Activated CD4-positive, alpha-beta T cell treated with anti-CD3 and anti-CD28 coated beads, Interleukin-2, amount 10 ng/mL, durations not matched to agents 7 days and 5 days (primary cell): Measurements from ENCODE around the gene ENTPD5. TPM values are rescaled to one million over a fixed set of nuclear protein-coding genes. Genes with fewer than 3 reads are reported as not detected.
A peak's percentile ranks its signal among the peaks of the same experiment; 100 is the strongest.

Source experiments
- CTCF ChIA-PET: fragments of 350-600 bp; sonication (Branson Sonifier 250); formaldehyde crosslinking; loops from one replicate; lab custom pipeline; 2021; ENCODE audit warnings: antibody characterized with exemption; lab: Charles Lee
- POLR2A ChIA-PET: fragments of 350-600 bp; sonication (Branson Sonifier 250); formaldehyde crosslinking; loops from one replicate; lab custom pipeline; 2021; ENCODE audit warnings: antibody characterized with exemption; lab: Charles Lee
- DNase-seq: peaks from one replicate; pipeline ENCODE4 v3.0.0-alpha.2; 2020
- H3K27ac Mint-ChIP-seq: one replicate; pipeline ENCODE4 v1.8.0; 2021; ENCODE audit warnings: mild to moderate bottlenecking, moderate library complexity, mixed read lengths
- H3K27me3 Mint-ChIP-seq: one replicate; pipeline ENCODE4 v1.8.0; 2021; ENCODE audit warnings: mixed read lengths
- H3K36me3 Mint-ChIP-seq: one replicate; pipeline ENCODE4 v1.8.0; 2021; ENCODE audit warnings: low read depth, mixed read lengths
- H3K4me1 Mint-ChIP-seq: one replicate; pipeline ENCODE4 v1.8.0; 2021; ENCODE audit warnings: mixed read lengths
- H3K4me3 Mint-ChIP-seq: one replicate; pipeline ENCODE4 v1.8.0; 2021; ENCODE audit warnings: mild to moderate bottlenecking, moderate library complexity, mixed read lengths
- H3K9me3 Mint-ChIP-seq: one replicate; pipeline ENCODE4 v1.8.0; 2021; ENCODE audit warnings: mixed read lengths
- total RNA-seq, 2 experiments: library from RNA; stranded (reverse); gene quantifications; one replicate each; pipeline ENCODE4 v1.2.3, GENCODE V29; 2021

ENTPD5 gene
- total RNA-seq, 2 experiments from 2014 or later, result 9.7 to 13.1 TPM

DNA sequence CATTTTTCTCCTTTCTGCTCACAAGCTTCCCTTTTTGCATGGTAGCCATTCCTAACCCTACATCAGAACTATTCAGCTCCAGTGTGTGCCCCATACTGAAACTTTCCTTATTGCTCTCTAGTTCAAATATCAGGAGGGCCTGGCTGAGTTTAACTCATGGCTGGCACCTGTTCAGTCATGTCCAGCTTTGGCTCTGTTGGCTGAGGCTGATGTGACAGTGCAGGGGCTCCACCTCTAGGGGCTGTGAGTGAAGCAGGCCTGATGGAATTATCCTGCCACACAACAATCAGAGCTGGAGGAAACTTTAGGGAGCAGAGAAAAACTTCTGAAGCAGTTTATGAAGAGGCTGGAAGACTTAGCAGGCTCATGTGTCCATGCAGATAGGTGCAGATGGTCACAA is 60.5 kb downstream of the ENTPD5 start:
- H3K27ac Mint-ChIP-seq, result no peak overlapping the region

DNA sequence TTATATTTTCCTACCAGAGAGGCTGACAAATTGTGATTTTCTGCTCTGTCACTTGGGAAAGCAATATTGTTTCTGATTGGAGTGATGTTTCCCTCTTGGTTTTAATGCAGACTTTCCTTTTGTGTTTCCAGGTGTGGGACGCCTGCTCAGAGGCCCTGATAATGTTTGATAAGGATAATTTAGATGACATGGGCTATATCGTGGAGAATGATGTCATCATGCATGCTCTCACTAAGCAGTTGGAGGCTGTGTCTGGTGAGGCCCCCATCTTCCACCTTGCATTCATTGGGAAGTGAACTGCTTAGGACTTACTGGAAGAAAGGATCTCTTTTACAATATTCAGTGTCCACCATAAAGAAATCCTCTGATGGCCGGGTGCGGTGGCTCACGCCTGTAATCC is 63.4 kb downstream of the ENTPD5 start:
- Mint-ChIP-seq H3K9me3 (no peaks in the 10 kb centered on the region), H3K27ac (no peak overlapping the region), H3K4me3 (no peak overlapping the region), H3K36me3 (peaks cover 28% of the 10 kb centered on the region), H3K27me3 (no peaks in the 10 kb centered on the region), H3K4me1 (peaks cover 14% of the 10 kb centered on the region)
- ChIA-PET POLR2A (no interaction called here), CTCF (interaction anchor here (0.7 kb wide), 1 partner anchor 402 kb away, joined by 3 read pairs; no protein-coding TSS in a partner anchor)
- DNase-seq, result no peak

More for the DNA sequence above, 60.5 kb downstream of the ENTPD5 start:
- Mint-ChIP-seq H3K4me1 (no peaks in the 10 kb centered on the region), H3K4me3 (no peak overlapping the region), H3K36me3 (peaks cover 43% of the 10 kb centered on the region), H3K27me3 (no peaks in the 10 kb centered on the region), H3K9me3 (no peaks in the 10 kb centered on the region)
- ChIA-PET POLR2A (no interaction called here), CTCF (interaction anchor here (0.9 to 1.7 kb wide), 3 partner anchors 8 to 31 kb away, joined by 3 to 8 read pairs (median 4); no protein-coding TSS in a partner anchor)
- DNase-seq, result no peak

GRCh38 chr14:73953731-73954130 is 65.4 kb downstream of the ENTPD5 start:
- no peak overlapping the region for H3K4me3 Mint-ChIP-seq
- H3K27me3 Mint-ChIP-seq, result no peaks in the 10 kb centered on the region
- POLR2A ChIA-PET, result no interaction called here
- H3K4me1 Mint-ChIP-seq, result peaks cover 23% of the 10 kb centered on the region
- no peak for DNase-seq
- CTCF ChIA-PET, result interaction anchor here (1.2 to 1.6 kb wide), 2 partner anchors 9 to 226 kb away, joined by 3 to 6 read pairs; no protein-coding TSS in a partner anchor
- peaks cover 16% of the 10 kb centered on the region for H3K36me3 Mint-ChIP-seq
- H3K27ac Mint-ChIP-seq, result no peak overlapping the region
- H3K9me3 Mint-ChIP-seq, result no peaks in the 10 kb centered on the region

- Mint-ChIP-seq H3K27me3 (no peaks in the 10 kb centered on the region), H3K9me3 (no peaks in the 10 kb centered on the region), H3K27ac (peak within 1 kb of the TSS; percentile 89), H3K4me3 (peak within 1 kb of the TSS; percentile 91), H3K36me3 (peaks cover 4% of the 10 kb centered on the region), H3K4me1 (peaks cover 24% of the 10 kb centered on the region)
- POLR2A ChIA-PET, result interaction anchor here (1.0 kb wide), 1 partner anchor 69 kb away, joined by 3 read pairs; the partner anchor contains the start of genes BBOF1 and ENTPD5
- peak; percentile 96 for DNase-seq
- CTCF ChIA-PET, result interaction anchor here (0.6 to 1.0 kb wide), 4 partner anchors 16 to 975 kb away, joined by 3 read pairs; no protein-coding TSS in a partner anchor
Observed at GRCh38 chr14:73949752-73950734, 69.0 kb downstream of the ENTPD5 start, which contains the start of the genes COQ6 and FAM161B. TSS of gene COQ6 (plus strand) at chr14:73950302. CDS start at chr14:73950333, 31 bp downstream. TSS of gene FAM161B (minus strand) at chr14:73950094. CDS start at chr14:73950026, 68 bp downstream.

DNA sequence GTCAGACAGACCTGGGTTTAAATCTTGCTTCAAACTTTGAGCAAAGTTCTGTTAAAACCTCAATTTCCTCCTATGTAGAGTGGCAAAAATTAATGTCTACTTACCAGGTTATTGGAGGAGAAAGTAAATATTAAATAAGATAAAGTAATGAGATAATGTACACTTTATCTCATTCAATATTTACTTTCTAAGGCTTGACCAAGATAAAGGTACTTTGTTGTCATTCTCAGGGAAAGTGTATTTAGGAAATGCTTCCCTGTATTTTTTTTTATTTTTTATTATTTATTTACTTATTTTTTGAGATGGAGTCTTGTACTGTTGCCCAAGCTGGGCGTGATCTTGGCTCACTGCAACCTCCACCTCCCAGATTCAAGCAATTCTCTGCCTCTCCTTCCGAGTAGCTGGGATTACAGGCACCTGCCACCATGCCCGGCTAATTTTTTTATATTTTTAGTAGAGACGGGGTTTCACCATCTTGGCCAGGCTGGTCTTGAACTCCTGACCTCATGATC is 73.9 kb downstream of the ENTPD5 start:
- Mint-ChIP-seq H3K36me3 (no peaks in the 10 kb centered on the region), H3K4me1 (peaks cover 24% of the 10 kb centered on the region), H3K9me3 (no peaks in the 10 kb centered on the region), H3K27ac (no peak overlapping the region), H3K27me3 (no peaks in the 10 kb centered on the region), H3K4me3 (no peak overlapping the region)
- no peak for DNase-seq
- ChIA-PET POLR2A (interaction anchor here (0.6 kb wide), 1 partner anchor 134 kb away, joined by 5 read pairs; no protein-coding TSS in a partner anchor), CTCF (no interaction called here)

DNA sequence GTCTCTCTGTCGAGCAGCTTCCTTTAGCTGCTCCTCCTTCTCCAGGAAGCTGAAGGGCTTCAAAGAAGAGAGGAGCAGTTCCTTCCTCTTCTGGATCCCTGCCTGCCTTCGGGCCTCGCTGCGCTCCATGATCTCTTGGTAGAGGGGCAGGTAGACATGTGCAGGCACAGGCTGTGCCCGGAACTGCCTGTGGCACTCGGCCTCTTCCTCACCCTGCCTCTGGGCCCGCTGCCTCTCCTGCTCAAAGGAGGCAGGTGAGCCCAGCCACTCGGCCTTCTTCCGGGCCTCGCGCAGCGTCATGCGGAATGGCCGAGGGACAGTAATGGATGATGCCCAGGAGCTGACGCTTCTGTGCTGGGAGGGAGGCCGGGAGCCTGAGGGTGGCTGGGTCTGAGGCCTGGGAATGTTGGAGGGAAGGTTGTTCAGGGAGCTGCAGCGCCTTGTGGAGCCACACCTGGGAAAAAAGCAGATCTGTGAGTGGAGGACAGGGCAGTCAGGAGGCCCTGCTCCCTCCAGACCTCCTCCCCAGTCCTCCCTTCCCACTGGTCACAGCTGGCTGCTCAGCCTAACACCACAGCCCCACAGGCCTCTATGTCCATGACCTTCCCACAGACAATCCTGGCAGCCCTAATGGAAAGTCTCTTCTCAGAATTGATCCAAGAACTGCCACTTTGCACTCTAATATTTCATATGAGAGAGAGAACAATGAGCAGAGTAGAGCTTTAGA is 74.5 kb downstream of the ENTPD5 start:
- CTCF ChIA-PET, result interaction anchor here (1.0 kb wide), 1 partner anchor 9 kb away, joined by 3 read pairs; no protein-coding TSS in a partner anchor
- Mint-ChIP-seq H3K36me3 (no peaks in the 10 kb centered on the region), H3K4me3 (no peak overlapping the region), H3K9me3 (no peaks in the 10 kb centered on the region), H3K27ac (no peak overlapping the region), H3K27me3 (no peaks in the 10 kb centered on the region), H3K4me1 (peaks cover 19% of the 10 kb centered on the region)
- no peak for DNase-seq
- POLR2A ChIA-PET, result no interaction called here

- Mint-ChIP-seq H3K27me3 (no peaks in the 10 kb centered on the region), H3K36me3 (no peaks in the 10 kb centered on the region), H3K4me1 (peaks cover 16% of the 10 kb centered on the region), H3K4me3 (no peak overlapping the region), H3K9me3 (no peaks in the 10 kb centered on the region), H3K27ac (peak overlapping the region; percentile 4)
- no peak for DNase-seq
- POLR2A ChIA-PET, result no interaction called here
- CTCF ChIA-PET, result interaction anchor here (1.5 kb wide), 1 partner anchor 32 kb away, joined by 4 read pairs; no protein-coding TSS in a partner anchor
Observed at GRCh38 chr14:73943083-73943482, 76.0 kb downstream of the ENTPD5 start.

DNA sequence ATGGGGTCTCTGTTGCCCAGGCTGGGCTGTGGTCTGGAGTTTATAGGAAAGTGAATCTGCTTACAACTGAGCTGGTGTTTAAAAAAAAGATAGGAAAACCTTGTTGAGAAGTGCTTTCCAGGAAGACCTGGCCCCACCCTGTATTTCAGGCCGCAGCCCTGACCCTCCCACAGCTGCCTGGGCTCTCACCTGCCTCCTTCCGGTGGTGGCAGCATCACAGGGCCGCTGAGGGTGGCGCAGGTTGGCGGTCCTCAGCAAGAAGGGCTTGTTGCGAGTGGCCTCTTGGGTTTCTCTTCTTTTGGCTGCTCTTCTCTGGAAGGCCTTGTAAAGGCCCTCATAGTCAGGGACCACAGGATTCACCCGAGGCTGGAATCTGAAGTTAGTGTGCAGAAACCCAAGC is 76.9 kb downstream of the ENTPD5 start:
- ChIA-PET CTCF (interaction anchor here (0.6 to 1.5 kb wide), 3 partner anchors 32 to 1393 kb away, joined by 3 to 5 read pairs (median 4); no protein-coding TSS in a partner anchor), POLR2A (no interaction called here)
- Mint-ChIP-seq H3K4me1 (peaks cover 16% of the 10 kb centered on the region), H3K27ac (no peak overlapping the region), H3K9me3 (no peaks in the 10 kb centered on the region), H3K4me3 (no peak overlapping the region), H3K36me3 (no peaks in the 10 kb centered on the region), H3K27me3 (no peaks in the 10 kb centered on the region)
- DNase-seq, result no peak

GRCh38 chr14:73937012-73937411 is 82.1 kb downstream of the ENTPD5 start:
- ChIA-PET CTCF (no interaction called here), POLR2A (no interaction called here)
- no peak for DNase-seq
- Mint-ChIP-seq H3K4me3 (no peak overlapping the region), H3K4me1 (peaks cover 2% of the 10 kb centered on the region), H3K27me3 (no peaks in the 10 kb centered on the region), H3K36me3 (peaks cover 16% of the 10 kb centered on the region), H3K27ac (no peak overlapping the region), H3K9me3 (no peaks in the 10 kb centered on the region)

GRCh38 chr14:73936548-73936947 is 82.5 kb downstream of the ENTPD5 start:
- Mint-ChIP-seq H3K36me3 (peaks cover 20% of the 10 kb centered on the region), H3K4me1 (peaks cover 2% of the 10 kb centered on the region), H3K9me3 (no peaks in the 10 kb centered on the region), H3K4me3 (no peak overlapping the region), H3K27ac (no peak overlapping the region), H3K27me3 (no peaks in the 10 kb centered on the region)
- ChIA-PET CTCF (no interaction called here), POLR2A (no interaction called here)
- no peak for DNase-seq

- H3K27ac Mint-ChIP-seq, result no peak overlapping the region
- ChIA-PET CTCF (interaction anchor here (0.8 to 1.0 kb wide), 3 partner anchors 9 to 19 kb away, joined by 3 to 4 read pairs (median 3); no protein-coding TSS in a partner anchor), POLR2A (no interaction called here)
- H3K4me1 Mint-ChIP-seq, result peaks cover 8% of the 10 kb centered on the region
- H3K9me3 Mint-ChIP-seq, result no peaks in the 10 kb centered on the region
- H3K4me3 Mint-ChIP-seq, result no peak overlapping the region
- DNase-seq, result no peak
- peaks cover 26% of the 10 kb centered on the region for H3K36me3 Mint-ChIP-seq
- no peaks in the 10 kb centered on the region for H3K27me3 Mint-ChIP-seq
Observed at GRCh38 chr14:73935666-73936065, 83.4 kb downstream of the ENTPD5 start.

DNA sequence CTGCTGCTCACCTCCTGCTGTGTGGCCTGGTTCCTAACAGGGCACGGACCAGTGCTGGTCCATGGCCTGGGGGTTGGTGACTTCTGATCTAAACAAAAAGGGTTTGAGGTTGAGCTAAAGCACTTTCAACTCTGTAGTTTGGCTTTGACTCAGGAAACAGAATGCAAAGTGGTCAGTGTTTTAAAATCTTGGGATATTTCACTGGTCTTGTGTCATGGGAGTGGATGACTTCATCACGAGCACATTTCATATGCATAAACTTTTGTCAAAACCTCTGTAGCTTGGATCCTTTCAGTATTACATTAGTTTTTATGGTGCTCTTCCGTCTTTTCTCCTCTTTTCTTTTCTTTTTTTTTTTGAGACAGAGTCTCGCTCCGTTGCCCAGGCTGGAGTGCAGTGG is 94.8 kb downstream of the ENTPD5 start:
- Mint-ChIP-seq H3K9me3 (no peaks in the 10 kb centered on the region), H3K4me3 (no peak overlapping the region), H3K27ac (no peak overlapping the region), H3K27me3 (no peaks in the 10 kb centered on the region), H3K36me3 (peaks cover 59% of the 10 kb centered on the region), H3K4me1 (no peaks in the 10 kb centered on the region)
- ChIA-PET CTCF (interaction anchor here (0.6 to 1.0 kb wide), 4 partner anchors 28 to 1654 kb away, joined by 3 to 4 read pairs (median 3); no protein-coding TSS in a partner anchor), POLR2A (no interaction called here)
- DNase-seq, result no peak
